NT2/D1 (cell line): Measurements from ENCODE around the gene KCTD16.

ENCODE experiments used
- SUZ12 ChIP-seq: IDR thresholded peaks from 2 replicates; pipeline ENCODE4 v1.6.1; 2011; ENCODE audit not compliant: insufficient read length, insufficient read depth; ENCODE audit errors: extremely low read depth
- ZNF274 ChIP-seq: IDR thresholded peaks from 2 replicates; pipeline ENCODE4 v1.6.1; 2011; ENCODE audit warnings: mild to moderate bottlenecking, low read depth, low read length

DNA sequence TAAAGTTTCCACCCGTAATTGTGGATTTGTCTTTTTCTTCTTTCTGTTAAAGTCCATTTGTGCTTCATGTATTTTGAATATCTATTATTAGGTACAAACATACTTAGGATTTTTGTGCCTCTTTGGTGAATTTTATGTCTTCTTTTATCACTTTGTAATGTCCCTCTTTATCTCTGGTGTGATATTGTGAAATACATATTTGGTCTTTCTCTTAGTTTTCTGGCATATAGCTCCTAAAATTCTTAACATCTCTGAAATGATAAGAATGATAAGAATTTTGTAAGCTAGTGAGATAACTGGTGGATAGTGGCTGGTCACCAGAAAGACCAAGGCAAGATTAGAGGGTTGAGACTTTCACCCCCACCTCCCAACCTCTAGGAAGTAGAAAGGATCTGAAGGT lies 111.1 kb downstream of the KCTD16 start:
- TF ChIP-seq SUZ12 (no peak), ZNF274 (no peak)
